IgD-negative memory B cell (primary cell): ENCODE measurements around the gene TMCO2. TPM values are rescaled to one million over a fixed set of nuclear protein-coding genes. Genes with fewer than 3 reads are reported as not detected.

ENCODE experiments used
- H3K27ac Mint-ChIP-seq, 3 donors: one replicate each; pipeline ENCODE4 v1.8.0; 2020 to 2022; ENCODE audit warnings: mild to moderate bottlenecking in 3 of 3, mixed read lengths in 3 of 3, moderate library complexity in 1 of 3
- H3K27me3 Mint-ChIP-seq: one replicate; pipeline ENCODE4 v1.8.0; 2021; ENCODE audit warnings: mixed read lengths
- H3K36me3 Mint-ChIP-seq: one replicate; pipeline ENCODE4 v1.8.0; 2020; ENCODE audit warnings: mild to moderate bottlenecking, mixed read lengths
- H3K4me1 Mint-ChIP-seq, 3 donors: one replicate each; pipeline ENCODE4 v1.8.0; 2020 to 2022; ENCODE audit warnings: mixed read lengths in 3 of 3, mild to moderate bottlenecking in 1 of 3
- H3K4me3 Mint-ChIP-seq, 4 donors: one replicate each; pipeline ENCODE4 v1.8.0; 2020 to 2022; ENCODE audit warnings: mild to moderate bottlenecking in 4 of 4, mixed read lengths in 4 of 4, moderate library complexity in 3 of 4
- H3K9me3 Mint-ChIP-seq, 3 donors: one replicate each; pipeline ENCODE4 v1.8.0; 2020 to 2021; ENCODE audit warnings: mixed read lengths in 3 of 3, mild to moderate bottlenecking in 1 of 3
- polyA plus RNA-seq: library from polyadenylated mRNA; unstranded; fragments of 300-500 nt; fragmentation: Illumina TruSeq; gene quantifications from one replicate; pipeline ENCODE4 v1.2.3, GENCODE V29; 2021

TMCO2 gene
- polyA plus RNA-seq, 1 donor from 2014 or later = not detected

GRCh38 chr1:40270152-40270834 lies 22.6 kb downstream of the TMCO2 start:
- Mint-ChIP-seq H3K4me3 (no peak overlapping the region), H3K36me3 (peaks cover 2% of the 10 kb centered on the region), H3K27ac (peak overlapping the region in 1 of 3 donors; percentile 13), H3K27me3 (no peaks in the 10 kb centered on the region), H3K9me3 (no peaks in the 10 kb centered on the region), H3K4me1 (peaks cover 1 to 4% (median 2%) of the 10 kb centered on the region in 3 donors)

- Mint-ChIP-seq H3K27me3 (no peaks in the 10 kb centered on the region), H3K4me1 (peaks cover 1 to 4% (median 2%) of the 10 kb centered on the region in 3 donors), H3K4me3 (peak overlapping the region in 1 of 4 donors; percentile 53), H3K9me3 (no peaks in the 10 kb centered on the region), H3K27ac (no peak overlapping the region), H3K36me3 (peaks cover 8% of the 10 kb centered on the region)
Observed at GRCh38 chr1:40272653-40273213, 25.0 kb downstream of the TMCO2 start.

GRCh38 chr1:40273547-40274166 lies 25.9 kb downstream of the TMCO2 start:
- Mint-ChIP-seq H3K4me1 (peaks cover 1 to 4% (median 2%) of the 10 kb centered on the region in 3 donors), H3K27me3 (no peaks in the 10 kb centered on the region), H3K36me3 (peaks cover 8% of the 10 kb centered on the region), H3K27ac (no peak overlapping the region), H3K9me3 (no peaks in the 10 kb centered on the region), H3K4me3 (no peak overlapping the region)

- Mint-ChIP-seq H3K27ac (no peak overlapping the region), H3K36me3 (peaks cover 8% of the 10 kb centered on the region), H3K4me3 (no peak overlapping the region), H3K9me3 (no peaks in the 10 kb centered on the region), H3K27me3 (no peaks in the 10 kb centered on the region), H3K4me1 (peaks cover 1 to 4% (median 2%) of the 10 kb centered on the region in 3 donors)
Observed at GRCh38 chr1:40274331-40274730, 26.6 kb downstream of the TMCO2 start.

GRCh38 chr1:40276122-40276521 lies 28.4 kb downstream of the TMCO2 start:
- H3K27ac Mint-ChIP-seq = no peak overlapping the region
- H3K36me3 Mint-ChIP-seq = peaks cover 10% of the 10 kb centered on the region
- H3K4me3 Mint-ChIP-seq = no peak overlapping the region
- H3K4me1 Mint-ChIP-seq = peaks cover 0 to 4% (median 2%) of the 10 kb centered on the region in 3 donors
- H3K27me3 Mint-ChIP-seq = no peaks in the 10 kb centered on the region
- H3K9me3 Mint-ChIP-seq = no peaks in the 10 kb centered on the region

- Mint-ChIP-seq H3K4me1 (no peaks in the 10 kb centered on the region), H3K27ac (no peak overlapping the region), H3K36me3 (peaks cover 3% of the 10 kb centered on the region), H3K9me3 (no peaks in the 10 kb centered on the region), H3K27me3 (no peaks in the 10 kb centered on the region), H3K4me3 (no peak overlapping the region)
Observed at GRCh38 chr1:40281853-40282252, 34.1 kb downstream of the TMCO2 start.

- Mint-ChIP-seq H3K27me3 (no peaks in the 10 kb centered on the region), H3K9me3 (no peaks in the 10 kb centered on the region), H3K4me3 (no peak overlapping the region), H3K36me3 (peaks cover 7% of the 10 kb centered on the region), H3K4me1 (peaks cover 3 to 12% (median 10%) of the 10 kb centered on the region in 3 donors), H3K27ac (no peak overlapping the region)
Observed at GRCh38 chr1:40291293-40291692, 43.6 kb downstream of the TMCO2 start.

- H3K27me3 Mint-ChIP-seq = no peaks in the 10 kb centered on the region
- H3K4me1 Mint-ChIP-seq = peaks cover 0 to 2% (median 0%) of the 10 kb centered on the region in 3 donors
Observed at GRCh38 chr1:40299366-40300248, 51.9 kb downstream of the TMCO2 start.

GRCh38 chr1:40300249-40300567 lies 52.5 kb downstream of the TMCO2 start:
- Mint-ChIP-seq H3K27me3 (no peaks in the 10 kb centered on the region), H3K36me3 (peaks cover 4% of the 10 kb centered on the region), H3K4me1 (peaks cover 0 to 2% (median 0%) of the 10 kb centered on the region in 3 donors), H3K9me3 (no peaks in the 10 kb centered on the region), H3K4me3 (no peak overlapping the region), H3K27ac (no peak overlapping the region)

More at GRCh38 chr1:40299366-40300248, 51.9 kb downstream of the TMCO2 start:
- Mint-ChIP-seq H3K27ac (no peak overlapping the region), H3K9me3 (no peaks in the 10 kb centered on the region), H3K4me3 (no peak overlapping the region), H3K36me3 (peaks cover 4% of the 10 kb centered on the region)

GRCh38 chr1:40300651-40301050 lies 52.9 kb downstream of the TMCO2 start:
- Mint-ChIP-seq H3K27ac (no peak overlapping the region), H3K9me3 (no peaks in the 10 kb centered on the region), H3K36me3 (peaks cover 3% of the 10 kb centered on the region), H3K4me1 (peaks cover 0 to 2% (median 0%) of the 10 kb centered on the region in 3 donors), H3K27me3 (no peaks in the 10 kb centered on the region), H3K4me3 (no peak overlapping the region)

GRCh38 chr1:40301066-40301465 lies 53.3 kb downstream of the TMCO2 start:
- Mint-ChIP-seq H3K4me3 (no peak overlapping the region), H3K27me3 (no peaks in the 10 kb centered on the region), H3K36me3 (peaks cover 3% of the 10 kb centered on the region), H3K9me3 (no peaks in the 10 kb centered on the region), H3K27ac (no peak overlapping the region), H3K4me1 (peaks cover 0 to 2% (median 0%) of the 10 kb centered on the region in 3 donors)

Other genes starting within 250 kb of the TMCO2 start
- 424 TPM for gene CAP1, start 207.2 kb upstream of the TMCO2 start, polyA plus RNA-seq
- 107 TPM for gene PPT1, start 150.7 kb upstream of the TMCO2 start, polyA plus RNA-seq
- gene RLF, start 86.5 kb upstream of the TMCO2 start, polyA plus RNA-seq = 8.0 TPM
- gene ZMPSTE24, start 10.3 kb downstream of the TMCO2 start, polyA plus RNA-seq = 22.9 TPM
- gene COL9A2, start 69.3 kb downstream of the TMCO2 start, polyA plus RNA-seq = 3.0 TPM
- 624 TPM for gene SMAP2, start 125.8 kb downstream of the TMCO2 start, polyA plus RNA-seq
- gene ZFP69B, start 202.5 kb downstream of the TMCO2 start, polyA plus RNA-seq = 0.95 TPM
- gene ZFP69, start 229.4 kb downstream of the TMCO2 start, polyA plus RNA-seq = 5.7 TPM